Thoracic aorta (tissue), 2 donors: Measurements from ENCODE around the gene SNRNP25. TPM values are rescaled to one million over a fixed set of nuclear protein-coding genes. Genes with fewer than 3 reads are reported as not detected.
A peak's percentile ranks its signal among the peaks of the same experiment; 100 is the strongest.

Experiments used
- ATAC-seq: fragments of 150-250 bp; one replicate; pipeline ENCODE4 v1.8.0; 2017; ENCODE audit warnings: low read depth; ENCODE audit not compliant: insufficient number of reproducible peaks, low FRiP score
- DNase-seq: peaks from one replicate; pipeline ENCODE4 v3.0.0-alpha.2; 2020; ENCODE audit warnings: low spot score
- H3K27ac ChIP-seq, 2 donors: fragments of 200-600 bp; sonication (generic); 1 replicate in 1 of 2; 2 replicates in 1 of 2; pipeline ENCODE4 v1.5.1; 2016; ENCODE audit warnings: mild to moderate bottlenecking in 2 of 2, moderate library complexity in 2 of 2
- H3K27me3 ChIP-seq: fragments of 200-600 bp; sonication (generic); replicated peaks from 2 replicates; pipeline ENCODE4 v1.6.0; 2016; ENCODE audit warnings: mild to moderate bottlenecking; ENCODE audit not compliant: insufficient read depth
- H3K36me3 ChIP-seq: fragments of 200-600 bp; sonication (generic); one replicate; pipeline ENCODE4 v1.5.1; 2016
- H3K4me1 ChIP-seq, 2 donors: fragments of 200-600 bp; sonication (generic); 1 replicate in 1 of 2; 2 replicates in 1 of 2; pipeline versions ENCODE4 v1.5.1 to v1.6.0; 2016; ENCODE audit warnings: low read depth in 2 of 2, mild to moderate bottlenecking in 1 of 2; ENCODE audit not compliant: control insufficient read depth in 1 of 2
- H3K4me3 ChIP-seq: fragments of 200-600 bp; sonication (generic); 2 replicates; pipeline ENCODE4 v1.5.1; 2016; ENCODE audit warnings: mild to moderate bottlenecking
- H3K9me3 ChIP-seq: fragments of 200-600 bp; sonication (generic); 2 replicates; pipeline ENCODE4 v1.5.1; 2016
- CTCF ChIP-seq: fragments of 200-600 bp; sonication (generic); IDR thresholded peaks from one replicate; pipeline ENCODE4 v1.5.1; 2019; ENCODE audit warnings: antibody characterized with exemption
- total RNA-seq, 2 donors: library from RNA; depleted of rRNA; stranded (reverse); fragments of >200 nt; gene quantifications; one replicate each; pipeline versions ENCODE4 v1.1.0 to v1.2.3, GENCODE V29; 2016

The SNRNP25 gene
- total RNA-seq, 2 donors from 2014 or later: 6.1 to 16.4 TPM

- Histone ChIP-seq H3K27me3 (no peaks in the 10 kb centered on the region), H3K4me1 (peaks cover 28 to 45% of the 10 kb centered on the region in 2 donors), H3K9me3 (no peaks in the 10 kb centered on the region), H3K4me3 (no peak overlapping the region), H3K36me3 (peaks cover 7% of the 10 kb centered on the region), H3K27ac (peak overlapping the region; percentile 17 to 40)
- no peak for ATAC-seq
- TF ChIP-seq CTCF: no peak
- DNase-seq: no peak
These were observed 51.3 kb downstream of the SNRNP25 start for GRCh38 chr16:104928-105327.

- peaks cover 7% of the 10 kb centered on the region for H3K36me3 ChIP-seq
- H3K4me1 ChIP-seq: peaks cover 28 to 39% of the 10 kb centered on the region in 2 donors
- H3K9me3 ChIP-seq: no peaks in the 10 kb centered on the region
- H3K27me3 ChIP-seq: no peaks in the 10 kb centered on the region
- no peak for DNase-seq
- TF ChIP-seq CTCF: no peak
- no peak for ATAC-seq
- no peak overlapping the region for H3K4me3 ChIP-seq
- H3K27ac ChIP-seq: peak overlapping the region; percentile 12 to 17
These were observed 51.9 kb downstream of the SNRNP25 start for GRCh38 chr16:105521-105920.

- DNase-seq (no peak), ATAC-seq (no peak)
- Histone ChIP-seq H3K36me3 (peaks cover 7% of the 10 kb centered on the region), H3K27me3 (no peaks in the 10 kb centered on the region), H3K4me3 (no peak overlapping the region), H3K9me3 (no peaks in the 10 kb centered on the region), H3K27ac (peak overlapping the region in 1 of 2 donors; percentile 43), H3K4me1 (peaks cover 19 to 26% of the 10 kb centered on the region in 2 donors)
- TF ChIP-seq CTCF: peak; percentile 84
These were observed 53.1 kb downstream of the SNRNP25 start for GRCh38 chr16:106623-107324.

Other genes starting within 250 kb of the SNRNP25 start
- gene POLR3K, start 220 bp upstream of the SNRNP25 start, total RNA-seq: 1 to 10 TPM in 1 of 2 donors, not detected in 1; 1.4 TPM
- 100 to 1,000 TPM; 109 to 138 TPM for gene RHBDF1, start 18.8 kb downstream of the SNRNP25 start, total RNA-seq
- 100 to 1,000 TPM in 1 of 2 donors, 10 to 100 TPM in 1; 93.1 to 202 TPM for gene MPG, start 24.4 kb downstream of the SNRNP25 start, total RNA-seq
- gene NPRL3, start 84.8 kb downstream of the SNRNP25 start, total RNA-seq: 10 to 100 TPM; 22.0 to 35.7 TPM
- gene HBZ, start 98.8 kb downstream of the SNRNP25 start, total RNA-seq: not detected
- not detected for gene HBM, start 112.2 kb downstream of the SNRNP25 start, total RNA-seq
- 100 to 1,000 TPM in 1 of 2 donors, 10 to 100 TPM in 1; 47.9 to 433 TPM for gene HBA2, start 119.0 kb downstream of the SNRNP25 start, total RNA-seq
- 100 to 1,000 TPM in 1 of 2 donors, not detected in 1; 174 TPM for gene HBA1, start 122.9 kb downstream of the SNRNP25 start, total RNA-seq
- not detected for gene HBQ1, start 126.6 kb downstream of the SNRNP25 start, total RNA-seq
- 100 to 1,000 TPM; 101 to 171 TPM for gene LUC7L, start 175.6 kb downstream of the SNRNP25 start, total RNA-seq
- 100 to 1,000 TPM in 1 of 2 donors, 10 to 100 TPM in 1; 51.7 to 141 TPM for gene FAM234A, start 181.0 kb downstream of the SNRNP25 start, total RNA-seq
- gene RGS11, start 222.1 kb downstream of the SNRNP25 start, total RNA-seq: 10 to 100 TPM; 16.8 to 19.4 TPM
- gene ARHGDIG, start 226.8 kb downstream of the SNRNP25 start, total RNA-seq: not detected
- gene PDIA2, start 229.3 kb downstream of the SNRNP25 start, total RNA-seq: 1 to 10 TPM in 1 of 2 donors, under 1 TPM in 1; 0.81 to 3.2 TPM